OCI-LY3 (cell line): ENCODE measurements around the gene ESAM.

ENCODE experiments used
- H2AFZ ChIP-seq: fragments of 200-600, 300-600 bp; shearing (Covaris generic); 2 replicates; pipeline ENCODE4 v1.6.0; 2014; ENCODE audit warnings: antibody characterized with exemption, low read depth, low read length
- H3K27ac ChIP-seq: fragments of 200-600, 300-600 bp; sonication (generic); 2 replicates; pipeline ENCODE4 v1.5.1; 2014; ENCODE audit warnings: mild to moderate bottlenecking, low read length, moderate library complexity, mixed read lengths
- H3K27me3 ChIP-seq: fragments of 200-600, 300-600 bp; sonication (generic); 2 replicates; pipeline ENCODE4 v1.6.1; 2014; ENCODE audit warnings: low read depth, low read length, mixed read lengths
- H3K36me3 ChIP-seq: fragments of 200-600, 300-600 bp; sonication (generic); replicated peaks from 2 replicates; pipeline ENCODE3; 2014; ENCODE audit warnings: low read depth, low read length, mixed read lengths
- H3K4me1 ChIP-seq: fragments of 300-600, 200-600 bp; sonication (generic); 2 replicates; pipeline ENCODE4 v1.6.1; 2014; ENCODE audit warnings: low read length, mixed read lengths
- H3K4me2 ChIP-seq: fragments of 200-600, 300-600 bp; sonication (generic); 2 replicates; pipeline ENCODE4 v1.6.1; 2014; ENCODE audit warnings: low read length, mixed read lengths
- H3K4me3 ChIP-seq: fragments of 300-600, 200-600 bp; sonication (generic); 2 replicates; pipeline ENCODE4 v1.5.1; 2014; ENCODE audit warnings: antibody characterized with exemption, mild to moderate bottlenecking, low read length, moderate library complexity
- H3K79me2 ChIP-seq: fragments of 300-600, 200-600 bp; shearing (Covaris generic); 2 replicates; pipeline ENCODE4 v1.6.1; 2014; ENCODE audit warnings: mild to moderate bottlenecking, low read length, mixed read lengths
- H3K9ac ChIP-seq: fragments of 300-600, 200-600 bp; shearing (Covaris generic); 2 replicates; pipeline ENCODE4 v1.6.0; 2014; ENCODE audit warnings: mild to moderate bottlenecking, low read length, moderate library complexity
- H3K9me3 ChIP-seq: fragments of 200-600, 300-600 bp; shearing (Covaris generic); 2 replicates; pipeline ENCODE4 v1.6.1; 2014; ENCODE audit warnings: low read length, mixed read lengths; ENCODE audit not compliant: insufficient read depth
- H4K20me1 ChIP-seq: fragments of 200-600, 300-600 bp; sonication (generic); 2 replicates; pipeline ENCODE4 v1.6.1; 2016; ENCODE audit warnings: low read length, mixed read lengths; ENCODE audit not compliant: insufficient read depth
- EZH2phosphoT487 ChIP-seq: fragments of 200-600 bp; shearing (Covaris generic); IDR thresholded peaks from 2 replicates; pipeline ENCODE4 v1.6.1; 2018; ENCODE audit warnings: antibody characterized with exemption, mixed run types, low read depth
- TF ChIP-seq, protein P1 (sequence below): fragments of 200-600, 300-600 bp; sonication (generic); IDR thresholded peaks from 2 replicates; pipeline ENCODE4 v1.5.1; 2014; ENCODE audit warnings: antibody characterized with exemption, low read length, low read depth

ESAM gene

DNA sequence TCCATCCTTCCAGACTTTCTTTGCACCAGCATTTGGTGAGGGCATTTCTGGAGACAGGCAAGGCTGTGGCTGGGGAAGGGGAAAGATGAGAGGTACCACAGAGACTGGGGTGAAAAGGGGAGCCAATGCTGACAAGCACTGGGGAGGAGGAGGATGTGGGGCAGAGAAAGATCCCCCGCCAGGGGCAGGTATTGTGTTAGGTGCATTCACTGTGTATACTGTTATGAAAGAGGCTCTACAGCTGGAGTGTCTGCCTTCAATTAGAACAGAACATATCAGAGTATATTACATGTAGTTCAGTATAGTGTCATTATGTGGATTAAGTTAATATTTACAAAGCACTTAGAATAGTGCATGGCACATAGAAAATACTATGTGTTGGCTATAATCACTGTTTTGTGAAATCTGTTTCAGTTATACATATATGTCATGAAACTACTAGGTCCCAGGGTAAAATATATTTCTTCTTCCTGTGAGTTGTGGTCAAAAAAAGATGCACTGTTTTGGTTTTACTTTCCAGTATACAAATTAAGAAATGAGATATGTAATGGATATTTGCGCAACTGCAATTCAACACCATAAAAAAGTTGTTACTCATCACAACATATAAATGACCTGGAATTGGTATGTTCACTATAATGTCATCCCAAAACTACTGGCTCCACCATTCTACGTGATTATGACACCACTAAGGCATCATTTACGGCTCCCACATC lies 29.7 kb upstream of the ESAM start:
- TF ChIP-seq, protein P1, sequence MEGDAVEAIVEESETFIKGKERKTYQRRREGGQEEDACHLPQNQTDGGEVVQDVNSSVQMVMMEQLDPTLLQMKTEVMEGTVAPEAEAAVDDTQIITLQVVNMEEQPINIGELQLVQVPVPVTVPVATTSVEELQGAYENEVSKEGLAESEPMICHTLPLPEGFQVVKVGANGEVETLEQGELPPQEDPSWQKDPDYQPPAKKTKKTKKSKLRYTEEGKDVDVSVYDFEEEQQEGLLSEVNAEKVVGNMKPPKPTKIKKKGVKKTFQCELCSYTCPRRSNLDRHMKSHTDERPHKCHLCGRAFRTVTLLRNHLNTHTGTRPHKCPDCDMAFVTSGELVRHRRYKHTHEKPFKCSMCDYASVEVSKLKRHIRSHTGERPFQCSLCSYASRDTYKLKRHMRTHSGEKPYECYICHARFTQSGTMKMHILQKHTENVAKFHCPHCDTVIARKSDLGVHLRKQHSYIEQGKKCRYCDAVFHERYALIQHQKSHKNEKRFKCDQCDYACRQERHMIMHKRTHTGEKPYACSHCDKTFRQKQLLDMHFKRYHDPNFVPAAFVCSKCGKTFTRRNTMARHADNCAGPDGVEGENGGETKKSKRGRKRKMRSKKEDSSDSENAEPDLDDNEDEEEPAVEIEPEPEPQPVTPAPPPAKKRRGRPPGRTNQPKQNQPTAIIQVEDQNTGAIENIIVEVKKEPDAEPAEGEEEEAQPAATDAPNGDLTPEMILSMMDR = no peak
- TF ChIP-seq EZH2phosphoT487 = no peak
- H2AFZ ChIP-seq = no peak overlapping the region
- peaks cover 23% of the 10 kb centered on the region for H4K20me1 ChIP-seq
- no peaks in the 10 kb centered on the region for H3K27me3 ChIP-seq
- H3K4me1 ChIP-seq = peaks cover 4% of the 10 kb centered on the region
- H3K4me2 ChIP-seq = no peak overlapping the region
- H3K9ac ChIP-seq = no peak overlapping the region
- no peaks in the 10 kb centered on the region for H3K36me3 ChIP-seq
- no peak overlapping the region for H3K4me3 ChIP-seq
- H3K9me3 ChIP-seq = no peaks in the 10 kb centered on the region
- peaks cover 79% of the 10 kb centered on the region for H3K79me2 ChIP-seq
- H3K27ac ChIP-seq = no peak overlapping the region

DNA sequence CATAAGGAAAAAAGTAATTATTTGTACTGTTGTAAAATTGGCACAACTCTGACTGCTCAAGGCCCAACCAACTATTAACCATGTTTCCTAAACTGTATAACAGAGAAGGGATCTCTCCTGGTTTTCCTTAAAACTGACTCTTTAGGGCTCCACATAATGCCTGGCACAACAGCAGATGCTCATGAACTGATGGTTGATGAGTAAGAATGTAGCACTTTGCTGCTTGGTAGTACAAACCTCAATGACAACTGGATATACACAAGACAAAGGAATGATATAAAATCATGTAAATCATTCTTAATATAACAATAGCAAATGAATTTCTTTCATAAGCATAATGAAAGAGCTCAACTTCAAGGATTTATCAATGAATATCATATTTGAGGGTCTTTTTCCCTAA lies 26.4 kb upstream of the ESAM start:
- H3K9me3 ChIP-seq = no peaks in the 10 kb centered on the region
- no peak overlapping the region for H3K4me2 ChIP-seq
- H4K20me1 ChIP-seq = peaks cover 22% of the 10 kb centered on the region
- peaks cover 57% of the 10 kb centered on the region for H3K79me2 ChIP-seq
- H3K4me1 ChIP-seq = no peaks in the 10 kb centered on the region
- H3K9ac ChIP-seq = no peak overlapping the region
- no peak overlapping the region for H2AFZ ChIP-seq
- no peaks in the 10 kb centered on the region for H3K27me3 ChIP-seq
- H3K27ac ChIP-seq = no peak overlapping the region
- H3K4me3 ChIP-seq = no peak overlapping the region
- H3K36me3 ChIP-seq = no peaks in the 10 kb centered on the region
- no peak for TF ChIP-seq EZH2phosphoT487
- TF ChIP-seq, protein P1 = no peak

DNA sequence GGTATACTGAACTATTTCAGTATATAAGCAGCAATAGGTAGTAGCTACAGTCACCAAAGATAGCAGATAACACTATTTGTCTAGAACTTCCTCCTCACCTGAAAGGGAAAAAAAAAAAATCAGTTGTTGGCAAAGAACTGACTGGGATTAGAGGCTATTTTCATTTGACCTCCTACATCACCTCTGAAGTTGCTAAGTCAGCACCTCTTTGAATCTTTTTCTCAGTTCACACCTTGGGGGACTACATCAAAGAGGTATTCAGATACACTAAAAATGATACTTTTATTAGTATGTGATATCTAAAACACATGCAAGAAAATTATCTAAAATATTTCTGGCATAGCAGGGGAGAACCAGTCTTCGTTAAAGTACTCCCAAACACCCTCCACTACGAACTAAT lies 22.0 kb upstream of the ESAM start:
- no peak overlapping the region for H3K4me2 ChIP-seq
- TF ChIP-seq, protein P1 = no peak
- TF ChIP-seq EZH2phosphoT487 = no peak
- no peaks in the 10 kb centered on the region for H3K9me3 ChIP-seq
- H4K20me1 ChIP-seq = no peaks in the 10 kb centered on the region; the same call in 1 of the 2 replicates
- H3K4me3 ChIP-seq = no peak overlapping the region
- H3K9ac ChIP-seq = no peak overlapping the region
- no peak overlapping the region for H3K27ac ChIP-seq
- no peaks in the 10 kb centered on the region for H3K4me1 ChIP-seq
- H2AFZ ChIP-seq = no peak overlapping the region
- H3K79me2 ChIP-seq = peaks cover 14% of the 10 kb centered on the region
- H3K36me3 ChIP-seq = no peaks in the 10 kb centered on the region
- H3K27me3 ChIP-seq = no peaks in the 10 kb centered on the region

DNA sequence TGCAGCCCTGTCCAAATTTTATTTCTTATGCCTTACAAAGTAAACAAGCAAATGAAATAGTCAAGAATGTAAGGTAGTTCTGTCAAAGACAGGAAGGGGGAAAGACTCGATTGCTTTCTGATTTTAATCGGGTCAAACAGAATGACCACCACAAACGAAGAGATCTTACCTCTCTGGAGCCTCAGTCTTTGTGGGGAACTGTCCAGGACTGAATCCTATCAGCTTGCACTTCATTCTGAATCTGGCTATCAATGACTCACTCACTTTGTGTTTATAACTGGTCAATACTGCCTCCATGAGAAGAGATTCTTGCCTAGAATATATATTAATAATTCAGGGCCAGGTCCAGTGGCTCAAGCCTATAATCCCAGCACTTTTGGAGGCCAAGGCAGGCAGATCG lies 20.9 kb upstream of the ESAM start:
- Histone ChIP-seq H3K27ac (no peak overlapping the region), H2AFZ (no peak overlapping the region), H3K4me3 (no peak overlapping the region), H3K9me3 (no peaks in the 10 kb centered on the region), H3K36me3 (no peaks in the 10 kb centered on the region), H3K4me2 (no peak overlapping the region), H3K9ac (no peak overlapping the region), H3K79me2 (peaks cover 9% of the 10 kb centered on the region; the same call in 1 of the 2 replicates), H4K20me1 (no peaks in the 10 kb centered on the region; the same call in 1 of the 2 replicates), H3K4me1 (no peaks in the 10 kb centered on the region), H3K27me3 (no peaks in the 10 kb centered on the region)
- no peak for TF ChIP-seq EZH2phosphoT487
